Adrenal gland (tissue), 5 donors: Measurements from ENCODE around the gene USP10.

Experiments
- CTCF ChIP-seq, 6 experiments: fragments of 450-650 bp in 4 of 6; fragments of 200-600 bp in 2 of 6; sonication (generic) in 1 of 6; IDR thresholded peaks; 1 replicate in 5 of 6; 2 replicates in 1 of 6; pipeline versions ENCODE4 v1.5.1 to v1.8.0; 2016 to 2021; ENCODE audit warnings: antibody characterized with exemption in 6 of 6, mild to moderate bottlenecking in 2 of 6, moderate library complexity in 1 of 6
- POLR2A ChIP-seq, 2 donors: fragments of 450-650 bp; IDR thresholded peaks; one replicate each; pipeline ENCODE4 v1.6.1; 2017; ENCODE audit warnings: antibody characterized with exemption in 2 of 2, mild to moderate bottlenecking in 2 of 2, moderate library complexity in 1 of 2
- donor health status: DM: no; HTN: no; CAD: no.

- TF ChIP-seq CTCF (IDR thresholded peaks at IDR 0.05) (no peak), POLR2A (IDR thresholded peaks at IDR 0.05) (no peak)
These were observed 25.0 kb downstream of the USP10 start for GRCh38 chr16:84724606-84725309.
